ENCODE measurements around the gene BET1L. TPM values are rescaled to one million over a fixed set of nuclear protein-coding genes. Genes with fewer than 3 reads are reported as not detected.

The BET1L gene, protein sequence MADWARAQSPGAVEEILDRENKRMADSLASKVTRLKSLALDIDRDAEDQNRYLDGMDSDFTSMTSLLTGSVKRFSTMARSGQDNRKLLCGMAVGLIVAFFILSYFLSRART
- total RNA-seq: 10 to 100 TPM; 32.4 to 44.1 (median 35.8) TPM
- 16.8 TPM for total RNA-seq (2013)

DNA sequence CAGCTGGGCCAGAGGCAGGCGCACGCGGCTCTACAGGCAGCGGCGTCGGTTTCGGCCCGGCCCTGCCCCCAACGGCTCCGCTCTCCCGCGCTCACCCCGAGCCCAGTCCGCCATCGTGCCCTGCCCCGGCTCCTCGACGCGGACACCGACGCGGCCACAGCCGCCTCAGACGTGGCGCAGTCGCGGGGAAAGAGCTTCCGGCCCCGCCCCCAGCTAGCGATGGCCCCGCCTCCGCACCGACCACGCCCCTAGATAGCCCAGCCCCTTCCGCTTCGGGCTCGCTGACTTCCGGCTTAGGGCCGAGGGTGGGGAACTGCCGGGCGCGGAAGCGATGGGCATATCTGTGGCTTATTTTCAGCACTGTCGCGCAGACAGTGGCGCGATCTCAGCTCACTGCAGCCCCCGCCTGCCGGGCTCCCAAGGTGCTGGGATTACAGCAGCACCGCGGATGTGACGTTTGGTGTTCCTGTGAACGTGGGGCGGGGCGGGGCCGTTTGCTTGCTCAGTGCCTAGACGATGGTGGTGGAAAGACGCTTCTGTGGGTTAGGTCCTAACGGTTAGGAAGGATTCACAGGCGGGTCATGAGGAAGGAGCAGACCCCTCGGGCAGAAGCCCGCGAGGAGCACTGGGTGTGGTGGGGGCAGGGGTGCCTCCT lies at the start of gene BET1L, which contains the start of gene RIC8A:
Gene BET1L, minus strand, starts transcription at position 192 of the 655 bp plus-strand sequence. Its CDS starts 78 bp downstream, at position 114.
Gene RIC8A, plus strand, starts transcription at position 501 of the 655 bp plus-strand sequence. CDS start 1,147 bp downstream, outside the sequence.
- TF ChIP-seq, protein P1, sequence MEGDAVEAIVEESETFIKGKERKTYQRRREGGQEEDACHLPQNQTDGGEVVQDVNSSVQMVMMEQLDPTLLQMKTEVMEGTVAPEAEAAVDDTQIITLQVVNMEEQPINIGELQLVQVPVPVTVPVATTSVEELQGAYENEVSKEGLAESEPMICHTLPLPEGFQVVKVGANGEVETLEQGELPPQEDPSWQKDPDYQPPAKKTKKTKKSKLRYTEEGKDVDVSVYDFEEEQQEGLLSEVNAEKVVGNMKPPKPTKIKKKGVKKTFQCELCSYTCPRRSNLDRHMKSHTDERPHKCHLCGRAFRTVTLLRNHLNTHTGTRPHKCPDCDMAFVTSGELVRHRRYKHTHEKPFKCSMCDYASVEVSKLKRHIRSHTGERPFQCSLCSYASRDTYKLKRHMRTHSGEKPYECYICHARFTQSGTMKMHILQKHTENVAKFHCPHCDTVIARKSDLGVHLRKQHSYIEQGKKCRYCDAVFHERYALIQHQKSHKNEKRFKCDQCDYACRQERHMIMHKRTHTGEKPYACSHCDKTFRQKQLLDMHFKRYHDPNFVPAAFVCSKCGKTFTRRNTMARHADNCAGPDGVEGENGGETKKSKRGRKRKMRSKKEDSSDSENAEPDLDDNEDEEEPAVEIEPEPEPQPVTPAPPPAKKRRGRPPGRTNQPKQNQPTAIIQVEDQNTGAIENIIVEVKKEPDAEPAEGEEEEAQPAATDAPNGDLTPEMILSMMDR (IDR thresholded peaks at IDR 0.05): no peak
- Mint-ChIP-seq H3K27ac (peak within 1 kb of the TSS; percentile 99), H3K4me3 (peak within 1 kb of the TSS; percentile 97), H3K27me3 (ENCODE audit: low read depth in 2 of 2) (no peaks in the 10 kb centered on the region), H3K4me1 (peaks cover 40 to 55% of the 10 kb centered on the region in 2 donors), H3K9me3 (no peaks in the 10 kb centered on the region), H3K36me3 (no peaks in the 10 kb centered on the region)
- DNase-seq: peak; percentile 96 to 99
- Histone ChIP-seq H3K36me3 (ENCODE audit: control insufficient read depth, insufficient read depth, low read length) (peaks cover 54% of the 10 kb centered on the region), H3K27ac (ENCODE audit: low read length) (peak within 1 kb of the TSS; percentile 94), H3K4me1 (ENCODE audit: control insufficient read depth, insufficient read depth, low read length) (peaks cover 50% of the 10 kb centered on the region), H3K9me3 (ENCODE audit: control insufficient read depth, insufficient read depth, low read length) (no peaks in the 10 kb centered on the region), H3K27me3 (ENCODE audit: control insufficient read depth, insufficient read depth, low read length) (no peaks in the 10 kb centered on the region), H3K4me3 (ENCODE audit: low read length) (peak within 1 kb of the TSS; percentile 76)
- intact Hi-C loops (cut with micrococcal nuclease): loop anchor here (1.0 to 5.0 kb wide), 5 partner anchors 29 to 243 kb away; partner anchors contain the start of genes PSMD13, PTDSS2 and SIRT3
- under 1% methylated on average over 63 of the region's 63 CpGs for WGBS (ENCODE audit: insufficient coverage)
- peak; percentile 79 to 95 (median 83) for ATAC-seq

DNA sequence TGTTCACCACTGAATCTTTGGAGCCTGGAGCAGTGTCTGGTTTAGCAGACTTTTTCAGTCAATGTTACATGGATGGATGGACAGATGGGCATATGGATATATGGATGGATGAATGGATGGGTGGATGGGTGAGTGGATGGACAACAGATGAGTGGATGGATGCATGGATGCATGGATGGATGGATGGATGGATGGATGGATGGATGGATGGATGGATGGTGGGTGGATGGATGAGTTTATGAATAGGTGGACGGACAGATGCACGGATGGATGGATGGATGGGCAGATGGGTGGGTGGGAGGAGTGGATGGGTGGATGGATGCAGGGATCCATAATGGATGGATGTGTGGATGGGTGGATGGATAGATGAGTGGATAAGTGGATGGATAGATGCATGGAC lies 48.6 kb upstream of the BET1L start:
- Mint-ChIP-seq H3K36me3 (peaks cover 13% of the 10 kb centered on the region), H3K9me3 (no peaks in the 10 kb centered on the region), H3K27me3 (ENCODE audit: low read depth in 2 of 2) (peaks cover 0 to 3% of the 10 kb centered on the region in 2 donors), H3K4me3 (no peak overlapping the region), H3K4me1 (peaks cover 0 to 3% of the 10 kb centered on the region in 2 donors), H3K27ac (no peak overlapping the region)
- Histone ChIP-seq H3K36me3 (ENCODE audit: control insufficient read depth, insufficient read depth, low read length) (peaks cover 22% of the 10 kb centered on the region), H3K27me3 (ENCODE audit: control insufficient read depth, insufficient read depth, low read length) (no peaks in the 10 kb centered on the region), H3K4me3 (ENCODE audit: low read length) (no peak overlapping the region), H3K27ac (ENCODE audit: low read length) (no peak overlapping the region), H3K4me1 (ENCODE audit: control insufficient read depth, insufficient read depth, low read length) (peaks cover 16% of the 10 kb centered on the region), H3K9me3 (ENCODE audit: control insufficient read depth, insufficient read depth, low read length) (no peaks in the 10 kb centered on the region)
- ATAC-seq: no peak
- WGBS (ENCODE audit: insufficient coverage): 99% methylated on average over 2 of the region's 2 CpGs
- TF ChIP-seq, protein P1 (IDR thresholded peaks at IDR 0.05): no peak
- intact Hi-C loops (cut with micrococcal nuclease): no loop called here
- DNase-seq: no peak

DNA sequence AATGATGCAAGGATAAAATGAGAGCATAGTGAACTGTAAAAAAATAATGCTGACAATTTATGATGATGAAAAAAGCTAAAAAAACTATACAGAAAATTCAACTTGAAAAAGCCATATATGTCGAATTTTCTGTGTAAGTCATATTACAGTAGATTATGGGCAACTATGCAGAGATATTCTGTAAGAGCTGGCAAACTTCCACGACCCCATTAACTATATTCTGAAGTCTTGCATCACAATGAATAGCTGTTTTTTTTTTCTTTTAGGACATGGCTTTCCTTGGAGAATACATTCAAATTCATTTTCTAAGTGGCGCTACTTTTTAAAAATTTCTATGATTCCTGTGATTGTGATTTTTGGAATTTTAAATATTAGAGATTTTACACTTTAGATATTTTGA lies 48.0 kb upstream of the BET1L start:
- H3K9me3 Mint-ChIP-seq: no peaks in the 10 kb centered on the region
- peaks cover 0 to 3% of the 10 kb centered on the region in 2 donors for H3K27me3 Mint-ChIP-seq (ENCODE audit: low read depth in 2 of 2)
- peaks cover 13% of the 10 kb centered on the region for H3K36me3 Mint-ChIP-seq
- no peaks in the 10 kb centered on the region for H3K9me3 ChIP-seq (ENCODE audit: control insufficient read depth, insufficient read depth, low read length)
- peaks cover 17% of the 10 kb centered on the region for H3K4me1 ChIP-seq (ENCODE audit: control insufficient read depth, insufficient read depth, low read length)
- H3K4me3 Mint-ChIP-seq: no peak overlapping the region
- H3K4me1 Mint-ChIP-seq: peaks cover 0 to 7% of the 10 kb centered on the region in 2 donors
- no peak overlapping the region for H3K4me3 ChIP-seq (ENCODE audit: low read length)
- WGBS (ENCODE audit: insufficient coverage): 72% methylated on average over 2 of the region's 3 CpGs
- TF ChIP-seq, protein P1 (IDR thresholded peaks at IDR 0.05): no peak
- H3K27me3 ChIP-seq (ENCODE audit: control insufficient read depth, insufficient read depth, low read length): no peaks in the 10 kb centered on the region
- ATAC-seq: no peak
- peaks cover 25% of the 10 kb centered on the region for H3K36me3 ChIP-seq (ENCODE audit: control insufficient read depth, insufficient read depth, low read length)
- no peak for DNase-seq
- H3K27ac ChIP-seq (ENCODE audit: low read length): no peak overlapping the region
- H3K27ac Mint-ChIP-seq: no peak overlapping the region
- intact Hi-C loops (cut with micrococcal nuclease): no loop called here
